T1000 (cell line): Measurements from ENCODE around the gene USP10.
A peak's percentile ranks its signal among the peaks of the same experiment; 100 is the strongest.

Source experiments
- DNase-seq: peaks from one replicate; lab custom pipeline; 2025; ENCODE audit warnings: mixed read lengths; lab: John Stamatoyannopoulos, UW

USP10 gene

GRCh38 chr16:84751241-84751640 is 51.4 kb downstream of the USP10 start:
- DNase-seq: no peak

- DNase-seq: no peak
Observed at GRCh38 chr16:84751947-84752346, 52.1 kb downstream of the USP10 start.

GRCh38 chr16:84752600-84752999 is 52.8 kb downstream of the USP10 start:
- no peak for DNase-seq

DNA sequence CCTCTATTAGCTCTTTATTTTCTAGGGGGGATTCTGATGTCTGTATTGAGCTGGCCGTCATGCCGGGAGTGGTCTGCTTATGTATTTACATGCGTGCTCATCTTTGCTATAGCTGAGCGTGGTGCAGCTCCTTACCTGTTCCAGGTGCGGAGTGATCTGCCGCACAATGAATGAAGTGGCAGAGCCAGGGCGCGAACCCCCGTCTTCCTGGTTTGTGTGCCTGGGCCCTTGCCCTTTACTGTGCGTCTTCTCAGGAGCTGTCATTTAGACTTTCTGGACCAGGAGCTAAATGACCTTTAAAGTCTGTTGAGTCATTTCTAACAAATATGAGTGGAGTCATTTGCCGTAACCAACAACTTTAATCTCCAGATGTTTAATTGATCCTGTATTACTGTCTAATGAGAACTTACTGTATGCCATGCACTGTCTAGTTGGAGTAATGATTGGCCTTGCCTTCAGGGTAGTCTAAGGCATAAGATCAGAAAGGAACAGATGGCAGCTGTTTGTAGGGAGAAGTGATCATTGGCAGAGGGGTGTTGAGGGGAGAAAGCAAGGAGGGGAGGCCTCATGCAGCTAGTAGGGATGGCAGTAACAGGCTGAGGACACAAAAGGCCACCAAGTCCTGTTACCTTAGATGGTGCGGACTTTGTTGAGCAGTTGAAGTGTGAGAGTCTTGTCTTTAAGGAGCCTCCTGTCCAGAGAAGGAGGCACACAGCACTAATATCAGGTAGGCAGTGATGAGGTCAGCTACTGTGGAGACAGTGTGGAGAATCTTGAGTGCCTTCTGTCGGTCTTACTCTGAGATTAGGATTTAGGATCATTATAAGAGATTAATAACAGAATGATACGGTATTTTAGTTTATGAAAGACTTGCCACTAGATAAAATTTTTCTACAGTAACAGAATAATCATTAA is 53.9 kb downstream of the USP10 start:
- DNase-seq: no peak

GRCh38 chr16:84754353-84754856 is 54.6 kb downstream of the USP10 start:
- peak; percentile 21 for DNase-seq

- DNase-seq: no peak
Observed at GRCh38 chr16:84754956-84755672, 55.3 kb downstream of the USP10 start.

DNA sequence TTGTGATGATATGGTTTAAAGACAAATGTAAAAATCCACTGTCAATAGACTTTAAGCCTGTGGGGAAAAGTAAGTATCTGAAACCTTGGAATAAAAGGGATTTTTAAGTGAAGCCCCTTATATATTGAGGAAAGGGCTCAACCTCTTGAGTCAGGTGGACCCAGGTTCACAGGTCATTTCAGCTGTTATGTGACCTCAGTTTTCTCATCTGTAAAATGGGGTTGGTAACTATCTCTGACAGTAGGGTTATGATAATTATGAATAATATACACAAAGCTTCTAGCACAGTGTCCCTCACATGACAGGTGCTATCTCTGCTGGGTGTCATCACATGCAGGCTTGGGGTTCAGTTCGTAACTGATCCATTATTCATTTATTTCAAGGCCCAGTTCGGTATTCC is 57.0 kb downstream of the USP10 start:
- DNase-seq: no peak

DNA sequence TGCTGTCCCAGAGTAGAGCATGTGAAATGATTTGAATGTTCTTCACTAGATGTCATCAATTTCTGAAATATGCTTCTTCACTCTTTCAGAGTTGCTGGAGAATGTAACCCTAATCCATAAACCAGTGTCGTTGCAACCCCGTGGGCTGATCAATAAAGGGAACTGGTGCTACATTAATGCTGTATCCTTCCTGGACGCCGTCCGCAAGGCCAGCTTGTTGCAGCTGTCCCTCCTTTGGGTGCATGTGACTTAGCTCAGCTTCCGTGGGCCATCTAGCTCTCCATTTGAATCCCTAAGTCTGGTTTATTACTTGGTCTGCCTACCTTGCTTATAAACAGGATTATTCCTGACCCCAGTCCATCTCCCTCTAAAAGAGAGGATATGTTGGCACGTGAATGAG is 58.8 kb downstream of the USP10 start:
- DNase-seq: no peak

DNA sequence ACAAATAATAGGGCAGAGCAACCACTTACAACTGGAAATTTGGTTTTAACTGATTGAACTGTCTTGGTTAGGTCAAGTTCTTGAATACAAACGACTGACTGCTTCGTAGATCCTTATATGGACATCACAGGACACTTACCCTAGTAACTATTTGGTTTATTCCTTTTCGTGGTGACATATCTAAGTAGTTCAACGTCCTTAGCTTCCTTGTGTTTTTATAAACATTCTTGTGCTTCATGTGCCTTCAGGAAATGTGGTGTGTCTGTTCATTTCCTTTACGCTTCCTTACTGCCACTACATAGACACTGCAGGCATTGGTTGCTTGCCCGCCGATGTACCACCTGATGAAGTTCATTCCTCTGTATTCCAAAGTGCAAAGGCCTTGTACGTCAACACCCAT is 59.3 kb downstream of the USP10 start:
- no peak for DNase-seq

DNA sequence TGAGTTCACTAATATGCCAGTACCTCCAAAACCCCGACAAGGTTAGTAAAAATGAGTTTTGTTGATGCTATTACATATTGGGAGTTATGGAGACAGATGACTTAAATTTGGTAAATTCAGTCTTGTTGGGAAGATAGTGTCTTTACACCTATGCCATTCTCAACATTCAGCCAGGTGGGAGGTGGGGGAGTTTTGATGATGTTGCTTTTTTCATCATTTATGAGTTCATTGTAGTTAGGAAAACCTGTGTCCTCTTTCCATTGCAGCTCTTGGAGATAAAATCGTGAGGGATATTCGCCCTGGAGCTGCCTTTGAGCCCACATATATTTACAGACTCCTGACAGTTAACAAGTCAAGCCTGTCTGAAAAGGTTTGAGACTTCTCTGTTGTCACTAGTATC is 60.1 kb downstream of the USP10 start:
- DNase-seq: no peak

DNA sequence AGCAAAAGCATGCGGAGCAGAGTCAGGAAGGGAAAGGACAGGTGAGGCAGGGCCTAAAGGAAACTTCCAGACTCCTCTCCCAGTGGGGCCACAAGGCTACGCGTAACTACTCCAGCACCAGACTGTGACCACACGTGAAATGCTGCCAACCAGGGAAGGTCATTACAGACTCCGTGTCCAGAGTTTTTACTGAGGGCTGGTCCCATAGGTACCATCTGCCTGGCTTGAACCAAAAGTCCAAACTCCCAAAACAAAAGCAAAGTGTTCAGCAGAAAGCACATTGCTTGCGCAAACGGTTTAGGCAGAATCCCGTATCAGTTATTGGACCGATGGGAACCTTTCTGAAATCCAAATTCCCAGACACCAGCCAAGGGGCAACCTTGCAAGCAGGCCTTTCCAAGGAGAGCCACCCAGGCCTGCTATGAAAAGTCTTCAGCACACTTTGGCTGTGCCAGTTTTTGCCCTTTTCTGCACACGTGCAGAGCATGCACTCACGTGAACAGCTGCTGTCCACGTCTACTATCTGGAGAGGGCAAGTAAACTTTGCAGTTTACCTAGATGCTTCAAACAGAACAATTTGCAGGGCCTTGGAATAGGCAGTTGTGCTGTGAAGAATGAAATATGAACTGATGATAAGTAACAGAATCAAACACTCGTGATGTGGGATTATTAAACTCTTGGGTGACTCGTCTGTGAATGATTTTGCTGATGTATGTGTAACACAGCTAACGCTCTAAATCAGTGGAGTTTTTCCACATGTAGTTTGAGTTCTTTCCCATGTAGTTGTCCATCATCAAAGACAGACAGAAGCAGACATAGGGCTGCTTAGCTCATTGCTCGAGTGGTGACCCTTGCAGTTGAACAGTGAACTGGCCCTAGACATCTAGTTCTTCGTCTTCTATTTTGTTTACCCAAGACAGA is 61.9 kb downstream of the USP10 start:
- DNase-seq: no peak

DNA sequence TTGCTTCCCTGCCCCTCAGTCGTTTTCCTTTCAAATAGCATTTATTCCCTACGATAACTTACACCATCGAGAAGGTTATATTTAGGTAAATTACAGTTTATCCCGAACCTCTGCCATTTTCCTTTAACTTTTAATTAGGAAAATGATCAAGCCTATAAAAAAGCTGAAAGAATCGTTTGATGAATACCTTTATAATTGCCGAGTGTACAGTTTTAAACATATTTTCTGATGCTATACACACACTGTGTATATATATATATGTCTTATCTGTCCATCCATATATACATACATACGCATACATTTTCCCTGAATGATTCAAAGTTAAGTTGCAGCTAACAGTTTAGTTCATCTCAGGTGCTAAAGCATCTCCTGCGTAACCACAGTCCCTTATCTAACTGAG is 63.4 kb downstream of the USP10 start:
- no peak for DNase-seq

- no peak for DNase-seq
Observed at GRCh38 chr16:84763629-84764028, 63.8 kb downstream of the USP10 start.

- DNase-seq: no peak
Observed at GRCh38 chr16:84764970-84765369, 65.2 kb downstream of the USP10 start.

DNA sequence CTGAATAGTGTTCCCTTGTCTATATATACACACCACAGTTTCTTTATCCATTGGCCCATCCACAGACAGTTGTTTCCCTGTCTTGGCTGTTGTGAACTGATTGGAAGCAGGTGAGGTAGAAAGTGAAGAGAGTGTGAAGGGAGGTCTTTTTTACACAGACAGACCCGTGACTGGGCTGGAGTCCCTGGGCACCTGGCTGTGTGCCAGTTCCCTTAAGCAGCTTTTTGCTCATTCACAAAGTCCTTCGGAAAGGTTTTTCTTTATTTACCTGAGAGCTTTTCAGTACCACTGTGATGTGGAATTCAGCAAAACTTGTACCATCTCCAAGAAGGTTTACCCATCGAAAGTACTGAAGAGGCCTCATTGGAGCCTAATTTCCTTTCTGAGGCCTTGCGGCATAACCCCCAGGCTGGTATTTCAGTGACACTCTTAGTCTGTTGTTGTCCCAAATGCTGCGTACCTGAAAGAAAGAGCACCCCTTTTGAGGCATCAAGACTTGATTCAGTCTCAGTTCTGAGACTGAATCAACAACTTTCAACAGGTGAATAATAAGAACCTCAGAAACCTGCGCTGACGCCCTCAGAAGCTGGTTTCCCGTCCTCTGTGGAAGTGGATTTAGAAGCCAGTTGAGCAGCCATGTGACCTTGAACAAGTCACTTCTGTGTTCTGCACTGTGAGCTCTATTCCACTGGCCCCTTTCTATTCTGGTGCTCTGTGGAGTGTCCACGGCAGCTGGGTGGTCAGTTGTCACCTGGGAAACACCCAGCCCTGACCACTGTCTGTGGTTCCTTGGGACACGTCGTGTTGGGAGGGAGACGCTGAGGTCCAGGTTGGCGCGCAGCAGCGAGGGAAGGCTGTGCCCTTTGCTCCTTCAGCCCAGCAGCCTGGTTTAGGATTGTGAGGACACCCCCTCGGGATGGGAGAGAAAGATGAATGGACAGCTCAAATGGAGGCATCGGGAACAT is 66.1 kb downstream of the USP10 start:
- no peak for DNase-seq

GRCh38 chr16:84766978-84767773 is 67.4 kb downstream of the USP10 start:
- no peak for DNase-seq

GRCh38 chr16:84768061-84768807 is 68.4 kb downstream of the USP10 start:
- DNase-seq: no peak

- no peak for DNase-seq
Observed at GRCh38 chr16:84768808-84769197, 69.0 kb downstream of the USP10 start.

- no peak for DNase-seq
Observed at GRCh38 chr16:84769416-84769815, 69.6 kb downstream of the USP10 start.
